Keratinocyte (primary cell): ENCODE results near the gene TMEM196. TPM values are rescaled to one million over a fixed set of nuclear protein-coding genes. Genes with fewer than 3 reads are reported as not detected.

Source experiments
- DNase-seq: peaks from one replicate; pipeline ENCODE4 v3.0.0-alpha.2; 2011; ENCODE audit warnings: low read depth, missing footprints, low spot score
- FAIRE-seq: peaks from 2 replicates; lab custom pipeline; 2011; peaks lifted over from hg19 to GRCh38; lab: Jason Lieb, UNC
- H2AFZ ChIP-seq: 2 replicates; pipeline ENCODE4 v1.6.0; 2012; ENCODE audit warnings: low read length, control low read depth, inconsistent platforms; ENCODE audit not compliant: control insufficient read depth
- H3K27ac ChIP-seq: 2 replicates; pipeline ENCODE4 v1.5.1; 2011; ENCODE audit warnings: low read length; ENCODE audit not compliant: control insufficient read depth, insufficient read depth
- H3K27me3 ChIP-seq: 3 replicates; pipeline ENCODE4 v1.6.0; 2011; ENCODE audit warnings: low read length; ENCODE audit not compliant: control insufficient read depth, insufficient read depth; ENCODE audit errors: extremely low read depth
- H3K36me3 ChIP-seq, 2 experiments: 2 replicates in 1 of 2; 3 replicates in 1 of 2; pipeline ENCODE4 v1.5.1; 2011; ENCODE audit warnings: low read length in 2 of 2, mild to moderate bottlenecking in 1 of 2; ENCODE audit not compliant: control insufficient read depth in 2 of 2, insufficient read depth in 2 of 2; ENCODE audit errors: extremely low read depth in 1 of 2
- H3K4me1 ChIP-seq: 3 replicates; pipeline ENCODE4 v1.5.1; 2011; ENCODE audit warnings: low read length; ENCODE audit not compliant: control insufficient read depth, insufficient read depth; ENCODE audit errors: extremely low read depth
- H3K4me2 ChIP-seq: 3 replicates; pipeline ENCODE4 v1.6.0; 2011; ENCODE audit warnings: low read depth, low read length; ENCODE audit not compliant: control insufficient read depth, insufficient read depth; ENCODE audit errors: extremely low read depth
- H3K4me3 ChIP-seq, 3 experiments: fragments of 200-600 bp in 1 of 3; sonication (generic) in 1 of 3; 2 replicates in 2 of 3; 3 replicates in 1 of 3; pipeline ENCODE4 v1.5.1; 2011 to 2016; ENCODE audit warnings: low read length in 3 of 3, mild to moderate bottlenecking in 3 of 3, control low read depth in 2 of 3, inconsistent platforms in 1 of 3, low read depth in 1 of 3, mixed read lengths in 1 of 3, mixed run types in 1 of 3, moderate library complexity in 1 of 3; ENCODE audit not compliant: control insufficient read depth in 2 of 3, insufficient read depth in 2 of 3; ENCODE audit errors: extremely low read depth in 1 of 3
- H3K79me2 ChIP-seq: 2 replicates; pipeline ENCODE4 v1.6.0; 2012; ENCODE audit warnings: low read length; ENCODE audit not compliant: control insufficient read depth, insufficient read depth
- H3K9ac ChIP-seq: 3 replicates; pipeline ENCODE4 v1.6.0; 2011; ENCODE audit warnings: low read length; ENCODE audit not compliant: control insufficient read depth, insufficient read depth; ENCODE audit errors: extremely low read depth
- H3K9me1 ChIP-seq: 3 replicates; pipeline ENCODE4 v1.6.0; 2011; ENCODE audit warnings: low read length; ENCODE audit not compliant: control insufficient read depth, insufficient read depth; ENCODE audit errors: extremely low read depth
- H3K9me3 ChIP-seq: 2 replicates; pipeline ENCODE4 v1.5.1; 2012; ENCODE audit warnings: low read depth, low read length; ENCODE audit not compliant: control insufficient read depth
- H4K20me1 ChIP-seq: 3 replicates; pipeline ENCODE4 v1.6.0; 2011; ENCODE audit warnings: low read length; ENCODE audit not compliant: control insufficient read depth, insufficient read depth; ENCODE audit errors: extremely low read depth
- CTCF ChIP-seq, 3 experiments: IDR thresholded peaks in 1 of 3; conservative IDR thresholded peaks in 1 of 3; optimal IDR thresholded peaks in 1 of 3; 2 replicates in 2 of 3; 3 replicates in 1 of 3; pipeline versions ENCODE3 to v1.5.1; 2011; ENCODE audit warnings: low read length in 3 of 3, mild to moderate bottlenecking in 3 of 3, moderate library complexity in 2 of 3, control low read depth in 1 of 3, inconsistent platforms in 1 of 3; ENCODE audit not compliant: insufficient read depth in 2 of 3; ENCODE audit errors: extremely low read depth in 1 of 3
- EZH2 ChIP-seq: IDR thresholded peaks from one replicate; pipeline ENCODE4 v1.6.1; 2012; ENCODE audit warnings: inconsistent platforms, mild to moderate bottlenecking, low read length, moderate library complexity
- dilution Hi-C: fragments of 300-500 bp; cut with MboI; formaldehyde crosslinking; loops from one replicate; pipeline ENCODE4 v1.7.0; 2020; ENCODE audit warnings: low sequenced_read_pairs; ENCODE audit not compliant: extremely low pct_ligation_motif_present
- polyA plus RNA-seq, 5 experiments: library from polyadenylated mRNA; depleted of rRNA in 3 of 5; stranded (reverse) in 3 of 5; stranded (forward) in 1 of 5; unstranded in 1 of 5; fragments of >200 nt; gene quantifications; 1 replicate in 1 of 5; 2 replicates in 3 of 5; 3 replicates in 1 of 5; pipeline versions ENCODE4 v1.2.1 to v1.2.3, GENCODE V29; 2011 to 2012; ENCODE audit warnings: missing spikeins in 2 of 5, low read depth in 1 of 5, low replicate concordance in 1 of 5

The TMEM196 gene
- polyA plus RNA-seq, 1 donor (not counting 4 experiments of a cell fraction or from before 2014, with no cell fraction given) = not detected

GRCh38 chr7:19815546-19815945, 42.1 kb upstream of the TMEM196 start:
- Histone ChIP-seq H3K36me3 (no peaks in the 10 kb centered on the region), H3K9me1 (no peaks in the 10 kb centered on the region), H3K4me2 (no peak overlapping the region), H3K9ac (no peak overlapping the region), H2AFZ (no peak overlapping the region), H3K9me3 (no peaks in the 10 kb centered on the region), H4K20me1 (no peaks in the 10 kb centered on the region), H3K4me1 (no peaks in the 10 kb centered on the region), H3K4me3 (no peak overlapping the region), H3K79me2 (no peaks in the 10 kb centered on the region), H3K27ac (no peak overlapping the region), H3K27me3 (no peaks in the 10 kb centered on the region)
- dilution Hi-C loops = no loop called here
- no peak for TF ChIP-seq EZH2
- no peak for TF ChIP-seq CTCF (optimal IDR thresholded peaks at IDR 0.05 in 1 of 3, IDR thresholded peaks at IDR 0.05 in 1 of 3, conservative IDR thresholded peaks at IDR 0.05 in 1 of 3; ENCODE audit: extremely low read depth in 1 of 3, insufficient read depth in 2 of 3, low read length in 3 of 3)
- DNase-seq = no peak
- FAIRE-seq = no peak

- Histone ChIP-seq H3K27me3 (no peaks in the 10 kb centered on the region), H2AFZ (no peak overlapping the region), H3K27ac (no peak overlapping the region), H3K9ac (no peak overlapping the region), H3K9me1 (no peaks in the 10 kb centered on the region), H4K20me1 (no peaks in the 10 kb centered on the region), H3K9me3 (no peaks in the 10 kb centered on the region), H3K79me2 (no peaks in the 10 kb centered on the region), H3K4me1 (no peaks in the 10 kb centered on the region), H3K4me3 (no peak overlapping the region), H3K36me3 (no peaks in the 10 kb centered on the region), H3K4me2 (no peak overlapping the region)
- dilution Hi-C loops = no loop called here
- TF ChIP-seq CTCF (optimal IDR thresholded peaks at IDR 0.05 in 1 of 3, IDR thresholded peaks at IDR 0.05 in 1 of 3, conservative IDR thresholded peaks at IDR 0.05 in 1 of 3; ENCODE audit: extremely low read depth in 1 of 3, insufficient read depth in 2 of 3, low read length in 3 of 3) (no peak), EZH2 (no peak)
- FAIRE-seq (no peak), DNase-seq (no peak)
Measured at GRCh38 chr7:19814776-19815175, 41.4 kb upstream of the TMEM196 start.
